HepG2 (cell line): ENCODE results near the gene HOXD1. TPM values are rescaled to one million over a fixed set of nuclear protein-coding genes. Genes with fewer than 3 reads are reported as not detected.
A peak's percentile ranks its signal among the peaks of the same experiment; 100 is the strongest.

Experiments
- AKAP8 ChIP-seq: sonication (generic); formaldehyde crosslinking; IDR thresholded peaks from 2 replicates; pipeline ENCODE4 v1.5.1; 2020; ENCODE audit warnings: mild to moderate bottlenecking, missing genetic modification reagents
- CENPT ChIP-seq: sonication (generic); formaldehyde crosslinking; IDR thresholded peaks from 2 replicates; pipeline ENCODE4 v1.8.0; 2022; ENCODE audit warnings: low read depth, mild to moderate bottlenecking, moderate library complexity, missing genetic modification reagents
- CREM ChIP-seq, 2 experiments: sonication (generic) in 1 of 2; formaldehyde crosslinking in 1 of 2; IDR thresholded peaks; 2 replicates each; pipeline versions ENCODE4 v1.4.0 to v1.6.1; 2016 to 2020; ENCODE audit warnings: antibody characterized with exemption in 1 of 2, mild to moderate bottlenecking in 1 of 2, missing genetic modification reagents in 1 of 2
- DNMT1 ChIP-seq: sonication (generic); formaldehyde crosslinking; IDR thresholded peaks from 2 replicates; pipeline ENCODE4 v1.5.1; 2020; ENCODE audit warnings: mild to moderate bottlenecking, missing genetic modification reagents
- GTF3A ChIP-seq: sonication (generic); formaldehyde crosslinking; conservative IDR thresholded peaks from 2 replicates; pipeline ENCODE4 v1.4.0; 2020; ENCODE audit warnings: mild to moderate bottlenecking, missing genetic modification reagents
- HOXA7 ChIP-seq: sonication (generic); formaldehyde crosslinking; IDR thresholded peaks from 2 replicates; pipeline ENCODE4 v1.8.1; 2022; ENCODE audit warnings: mild to moderate bottlenecking, missing genetic modification reagents, moderate library complexity
- KDM5A ChIP-seq: fragments of 200-600 bp; sonication (generic); IDR thresholded peaks from 2 replicates; pipeline ENCODE4 v1.7.0; 2018; ENCODE audit warnings: antibody characterized with exemption, mild to moderate bottlenecking, low read length, borderline replicate concordance
- MBD4 ChIP-seq: IDR thresholded peaks from 2 replicates; pipeline ENCODE4 v1.6.1; 2012; ENCODE audit warnings: low read length, inconsistent platforms, borderline replicate concordance
- PHF21A ChIP-seq: sonication (generic); formaldehyde crosslinking; IDR thresholded peaks from 2 replicates; pipeline ENCODE4 v1.5.0; 2020; ENCODE audit warnings: mild to moderate bottlenecking, missing genetic modification reagents
- RBFOX2 ChIP-seq: fragments of 200-400 bp; formaldehyde crosslinking; IDR thresholded peaks from 2 replicates; pipeline ENCODE4 v1.6.1; 2017; ENCODE audit warnings: low read depth, mild to moderate bottlenecking, low read length
- RFX1 ChIP-seq: fragments of 450-650 bp; IDR thresholded peaks from 2 replicates; pipeline ENCODE4 v1.6.1; 2017
- RXRB ChIP-seq: IDR thresholded peaks from 2 replicates; pipeline ENCODE4 v1.6.1; 2016; ENCODE audit warnings: borderline replicate concordance, missing genetic modification reagents, missing compliant biosample characterization
- SIN3A ChIP-seq: IDR thresholded peaks from 2 replicates; pipeline ENCODE4 v1.6.1; 2011; ENCODE audit warnings: low read depth, mild to moderate bottlenecking, control low read depth, low read length, borderline replicate concordance
- SKI ChIP-seq: fragments of 450-650 bp; IDR thresholded peaks from one replicate; pipeline ENCODE4 v1.6.1; 2018; ENCODE audit warnings: mild to moderate bottlenecking; ENCODE audit not compliant: partially characterized antibody
- TBX2 ChIP-seq: sonication (generic); formaldehyde crosslinking; IDR thresholded peaks from 2 replicates; pipeline ENCODE4 v1.5.0; 2020; ENCODE audit warnings: missing genetic modification reagents, mild to moderate bottlenecking, borderline replicate concordance
- YEATS2 ChIP-seq: sonication (generic); formaldehyde crosslinking; IDR thresholded peaks from 2 replicates; pipeline ENCODE4 v1.4.0; 2020; ENCODE audit warnings: missing genetic modification reagents, borderline replicate concordance
- ZFP36L1 ChIP-seq: sonication (generic); formaldehyde crosslinking; IDR thresholded peaks from 2 replicates; pipeline ENCODE4 v1.8.0; 2022; ENCODE audit warnings: mild to moderate bottlenecking, missing genetic modification reagents, moderate library complexity
- ZKSCAN1 ChIP-seq: fragments of 150-350 bp; IDR thresholded peaks from 2 replicates; pipeline ENCODE4 v1.6.1; 2014; ENCODE audit warnings: low read length
- ZNF10 ChIP-seq: sonication (generic); formaldehyde crosslinking; IDR thresholded peaks from 2 replicates; pipeline ENCODE4 v1.4.0; 2020; ENCODE audit warnings: mild to moderate bottlenecking, low read depth, missing genetic modification reagents, borderline replicate concordance
- ZNF263 ChIP-seq: sonication (generic); formaldehyde crosslinking; IDR thresholded peaks from 2 replicates; pipeline ENCODE4 v1.4.0; 2020; ENCODE audit warnings: missing genetic modification reagents
- ZNF331 ChIP-seq: sonication (generic); formaldehyde crosslinking; IDR thresholded peaks from 2 replicates; pipeline ENCODE4 v1.4.0; 2020; ENCODE audit warnings: missing genetic modification reagents
- ZNF547 ChIP-seq: sonication (generic); formaldehyde crosslinking; IDR thresholded peaks from 2 replicates; pipeline ENCODE4 v1.5.1; 2020; ENCODE audit warnings: mild to moderate bottlenecking, missing genetic modification reagents
- ZNF550 ChIP-seq: sonication (generic); formaldehyde crosslinking; IDR thresholded peaks from 2 replicates; pipeline ENCODE4 v1.4.0; 2020; ENCODE audit warnings: mild to moderate bottlenecking, missing genetic modification reagents, borderline replicate concordance
- ZNF607 ChIP-seq: sonication (generic); formaldehyde crosslinking; IDR thresholded peaks from 2 replicates; pipeline ENCODE4 v1.5.1; 2020; ENCODE audit warnings: missing genetic modification reagents, mild to moderate bottlenecking, borderline replicate concordance
- ZNF678 ChIP-seq: sonication (generic); formaldehyde crosslinking; IDR thresholded peaks from 2 replicates; pipeline ENCODE4 v1.4.0; 2020; ENCODE audit warnings: mild to moderate bottlenecking, missing genetic modification reagents
- ZNF7 ChIP-seq: IDR thresholded peaks from 2 replicates; pipeline ENCODE4 v1.6.1; 2016; ENCODE audit warnings: missing biosample characterization, missing genetic modification reagents
- ZNF891 ChIP-seq: sonication (generic); formaldehyde crosslinking; IDR thresholded peaks from 2 replicates; pipeline ENCODE4 v1.5.0; 2020; ENCODE audit warnings: mild to moderate bottlenecking, missing genetic modification reagents
- polyA plus RNA-seq, 8 experiments: library from polyadenylated mRNA; depleted of rRNA in 3 of 8; stranded (reverse) in 7 of 8; unstranded in 1 of 8; fragments of >200 nt; fragmentation: Illumina TruSeq in 4 of 8; extraction: Trizol in 4 of 8; gene quantifications; 2 replicates each; pipeline versions ENCODE4 v1.2.1 to v1.2.3, GENCODE V29; 2011 to 2016; ENCODE audit warnings: low read depth in 4 of 8, missing spikeins in 1 of 8, mixed read lengths in 1 of 8; ENCODE audit not compliant: insufficient read depth in 1 of 8
- total RNA-seq, 5 experiments: library from RNA; depleted of rRNA; stranded (reverse); fragments of >200 nt; fragmentation: Illumina TruSeq; extraction: Trizol; gene quantifications; 2 replicates each; pipeline ENCODE4 v1.2.3, GENCODE V29; 2016; ENCODE audit warnings: low read depth in 1 of 5
- TF ChIP-seq, protein P1 (sequence below): sonication (generic); formaldehyde crosslinking; IDR thresholded peaks from 2 replicates; pipeline ENCODE4 v1.5.1; 2020; ENCODE audit warnings: missing genetic modification reagents, mild to moderate bottlenecking, borderline replicate concordance
- TF ChIP-seq, protein P2 (sequence below): sonication (generic); formaldehyde crosslinking; IDR thresholded peaks from 2 replicates; pipeline ENCODE4 v1.4.0; 2020; ENCODE audit warnings: mild to moderate bottlenecking, missing genetic modification reagents

HOXD1 gene
- total and polyA plus RNA-seq, 2 of the 13 experiments (the other 11 are each of a cell fraction or from before 2014, with no cell fraction given): 10.0 to 22.3 TPM

DNA sequence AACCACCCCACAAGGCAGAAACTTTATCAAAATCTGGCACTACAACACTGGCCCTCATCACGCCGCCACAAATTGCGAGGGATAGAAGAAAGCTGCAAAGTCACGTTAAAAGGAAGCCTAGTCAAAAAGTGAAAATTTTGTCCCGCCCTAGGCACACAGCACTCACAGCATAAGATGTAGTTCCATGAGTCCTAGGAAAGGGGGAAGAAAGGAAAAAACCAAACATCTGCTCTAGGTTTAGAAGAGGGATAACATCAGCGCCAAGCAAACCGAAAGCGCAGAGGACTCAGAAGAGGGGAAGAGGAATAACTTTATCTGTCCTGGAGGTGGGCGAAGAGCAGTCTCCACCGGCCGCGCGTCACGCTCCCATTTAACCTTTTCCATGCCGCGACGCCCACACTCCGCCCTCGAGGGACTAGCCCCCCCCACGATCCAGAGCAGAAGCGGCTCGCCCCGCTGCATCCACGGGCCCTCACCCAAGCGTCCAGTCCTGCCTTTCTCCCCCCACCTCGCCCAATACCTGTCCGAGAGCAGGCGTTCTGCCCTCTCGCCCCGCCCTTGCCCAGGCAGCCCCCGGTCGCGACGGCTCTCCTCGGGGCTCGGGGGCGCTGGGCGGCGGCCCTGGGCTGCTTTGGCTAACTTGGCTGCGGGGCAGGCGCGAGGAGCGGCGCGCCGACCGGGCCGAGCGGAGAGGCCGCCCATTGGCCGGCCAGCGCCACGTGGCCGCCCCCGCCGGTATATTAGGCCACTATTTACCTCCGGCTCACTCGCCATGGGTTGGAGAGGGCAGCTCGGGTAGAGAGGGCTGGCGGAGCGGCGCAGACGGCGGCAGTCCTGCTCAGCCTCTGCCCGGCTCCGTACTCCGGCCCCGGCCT lies at the start of gene HOXD1 (continued):
- no peak for TF ChIP-seq ZNF7 (CRISPR knock-in tag)
- no peak for TF ChIP-seq AKAP8
- TF ChIP-seq RXRB (CRISPR knock-in tag): no peak
- 0 out of 2 replicates have a peak, but pooled peaks have one; percentile 26 for TF ChIP-seq ZNF547 (CRISPR knock-in tag)
- TF ChIP-seq ZNF607: peak; percentile 78
- TF ChIP-seq CENPT (CRISPR knock-in tag): no peak
- no peak for TF ChIP-seq CREM (IDR thresholded peaks at IDR 0.05)
- TF ChIP-seq CREM (CRISPR knock-in tag; IDR thresholded peaks at IDR 0.05): no peak
- TF ChIP-seq MBD4: no peak
- no peak for TF ChIP-seq ZNF550 (CRISPR knock-in tag)
- TF ChIP-seq SKI: peak; percentile 32
- no peak; the same call in 1 of the 2 replicates for TF ChIP-seq KDM5A
- peak; percentile 36 for TF ChIP-seq TBX2 (CRISPR knock-in tag)
- no peak for TF ChIP-seq YEATS2 (CRISPR knock-in tag)
- TF ChIP-seq PHF21A: peak; percentile 67
- no peak for TF ChIP-seq HOXA7
- peak; percentile 91 for TF ChIP-seq DNMT1 (CRISPR knock-in tag)
- TF ChIP-seq GTF3A (CRISPR knock-in tag): no peak
- TF ChIP-seq SIN3A: peak; percentile 59; the same call in 1 of the 2 replicates
- TF ChIP-seq RBFOX2: peak; percentile 92
- TF ChIP-seq ZFP36L1 (CRISPR knock-in tag): 0 out of 2 replicates have a peak, but pooled peaks have one; percentile 20
- TF ChIP-seq, protein P1, sequence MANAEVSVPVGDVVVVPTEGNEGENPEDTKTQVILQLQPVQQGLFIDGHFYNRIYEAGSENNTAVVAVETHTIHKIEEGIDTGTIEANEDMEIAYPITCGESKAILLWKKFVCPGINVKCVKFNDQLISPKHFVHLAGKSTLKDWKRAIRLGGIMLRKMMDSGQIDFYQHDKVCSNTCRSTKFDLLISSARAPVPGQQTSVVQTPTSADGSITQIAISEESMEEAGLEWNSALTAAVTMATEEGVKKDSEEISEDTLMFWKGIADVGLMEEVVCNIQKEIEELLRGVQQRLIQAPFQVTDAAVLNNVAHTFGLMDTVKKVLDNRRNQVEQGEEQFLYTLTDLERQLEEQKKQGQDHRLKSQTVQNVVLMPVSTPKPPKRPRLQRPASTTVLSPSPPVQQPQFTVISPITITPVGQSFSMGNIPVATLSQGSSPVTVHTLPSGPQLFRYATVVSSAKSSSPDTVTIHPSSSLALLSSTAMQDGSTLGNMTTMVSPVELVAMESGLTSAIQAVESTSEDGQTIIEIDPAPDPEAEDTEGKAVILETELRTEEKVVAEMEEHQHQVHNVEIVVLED (CRISPR knock-in tag): peak; percentile 21; the same call in 1 of the 2 replicates
- TF ChIP-seq, protein P2, sequence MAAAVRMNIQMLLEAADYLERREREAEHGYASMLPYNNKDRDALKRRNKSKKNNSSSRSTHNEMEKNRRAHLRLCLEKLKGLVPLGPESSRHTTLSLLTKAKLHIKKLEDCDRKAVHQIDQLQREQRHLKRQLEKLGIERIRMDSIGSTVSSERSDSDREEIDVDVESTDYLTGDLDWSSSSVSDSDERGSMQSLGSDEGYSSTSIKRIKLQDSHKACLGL: no peak; the same call in 1 of the 2 replicates
- no peak for TF ChIP-seq ZNF10 (CRISPR knock-in tag)
- TF ChIP-seq ZNF891 (CRISPR knock-in tag): no peak
- no peak for TF ChIP-seq ZNF263 (CRISPR knock-in tag)
- TF ChIP-seq ZKSCAN1: no peak
- TF ChIP-seq ZNF331 (CRISPR knock-in tag): no peak
- no peak for TF ChIP-seq RFX1
- no peak for TF ChIP-seq ZNF678 (CRISPR knock-in tag)
